HG03196 (cell line): ENCODE measurements around the gene FAHD2A.
"Not testable (repeated sequence)": the region's sequence is repeated elsewhere in the genome, so short reads cannot be mapped to it uniquely, and the experiment has no call there.

Source experiments
- ATAC-seq: cut with Tn5 transposase; IDR thresholded peaks from one replicate; pipeline ENCODE4 v1.9.1; 2021; ENCODE audit not compliant: unreplicated experiment

Gene FAHD2A

GRCh38 chr2:95402370-95403203 lies at the start of gene FAHD2A:
Gene FAHD2A, plus strand, starts transcription at chr2:95402708. Its CDS starts 2,851 bp downstream, at chr2:95405559.
- peak; percentile 88 for ATAC-seq

- no peak for ATAC-seq
Observed at GRCh38 chr2:95353055-95353575, 49.4 kb upstream of the FAHD2A start.

GRCh38 chr2:95353613-95354468 lies 48.7 kb upstream of the FAHD2A start:
- no peak for ATAC-seq

- ATAC-seq: no peak
Observed at GRCh38 chr2:95354469-95354901, 48.0 kb upstream of the FAHD2A start.

- ATAC-seq: no peak
Observed at GRCh38 chr2:95354925-95355324, 47.6 kb upstream of the FAHD2A start.

- not testable (repeated sequence) for ATAC-seq
Observed at GRCh38 chr2:95355486-95355885, 47.0 kb upstream of the FAHD2A start.

- ATAC-seq: no peak
Observed at GRCh38 chr2:95356821-95357700, 45.4 kb upstream of the FAHD2A start.

GRCh38 chr2:95357717-95358280 lies 44.7 kb upstream of the FAHD2A start:
- ATAC-seq: no peak

- ATAC-seq: no peak
Observed at GRCh38 chr2:95359031-95359430, 43.5 kb upstream of the FAHD2A start.

GRCh38 chr2:95359501-95359930 lies 43.0 kb upstream of the FAHD2A start:
- ATAC-seq: no peak

- no peak for ATAC-seq
Observed at GRCh38 chr2:95361216-95361980, 41.1 kb upstream of the FAHD2A start.

- no peak for ATAC-seq
Observed at GRCh38 chr2:95362486-95362885, 40.0 kb upstream of the FAHD2A start.

GRCh38 chr2:95366514-95366913 lies 36.0 kb upstream of the FAHD2A start:
- no peak for ATAC-seq

GRCh38 chr2:95372216-95372829 lies 30.2 kb upstream of the FAHD2A start:
- ATAC-seq: no peak

- ATAC-seq: no peak
Observed at GRCh38 chr2:95372845-95373244, 29.7 kb upstream of the FAHD2A start.

- ATAC-seq: no peak
Observed at GRCh38 chr2:95374029-95374428, 28.5 kb upstream of the FAHD2A start.

- ATAC-seq: no peak
Observed at GRCh38 chr2:95374451-95374920, 28.0 kb upstream of the FAHD2A start.

- no peak for ATAC-seq
Observed at GRCh38 chr2:95374921-95375471, 27.5 kb upstream of the FAHD2A start.
